ENCODE data around the gene ITGA1.
A peak's percentile ranks its signal among the peaks of the same experiment; 100 is the strongest.

ITGA1 gene

DNA sequence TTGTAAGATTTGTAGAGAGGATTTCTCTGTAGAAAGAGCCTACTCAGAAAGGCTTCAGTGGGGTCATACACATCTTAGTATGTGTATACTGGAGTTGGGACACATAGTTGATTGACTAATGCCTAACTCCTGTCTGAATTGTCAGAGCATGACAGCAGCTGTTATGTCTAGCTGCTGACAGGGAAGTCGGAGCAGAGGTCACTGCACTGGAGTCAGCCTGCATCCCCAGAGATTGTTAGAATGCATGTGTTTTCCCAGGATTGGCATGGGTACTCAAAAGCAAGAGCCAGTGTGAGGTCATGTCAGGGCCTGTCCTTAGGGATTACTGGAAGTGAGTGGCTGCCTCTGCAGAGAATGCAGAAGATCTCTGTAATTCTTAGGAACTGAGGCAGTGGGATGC is 82.7 kb downstream of the ITGA1 start:
- TF ChIP-seq BACH2 (CRISPR knock-in tag; IDR thresholded peaks at IDR 0.05; ENCODE audit: borderline replicate concordance) (no peak), RARB (CRISPR knock-in tag; IDR thresholded peaks at IDR 0.05) (no peak), ARNTL (CRISPR knock-in tag; IDR thresholded peaks at IDR 0.05; ENCODE audit: borderline replicate concordance, low read depth) (no peak), CSDC2 (CRISPR knock-in tag; IDR thresholded peaks at IDR 0.05) (no peak), ZC3H10 (CRISPR knock-in tag; IDR thresholded peaks at IDR 0.05) (no peak), PPARA (CRISPR knock-in tag; IDR thresholded peaks at IDR 0.05; ENCODE audit: borderline replicate concordance) (no peak), ZFP3 (CRISPR knock-in tag; IDR thresholded peaks at IDR 0.05) (no peak)
- TF ChIP-seq, protein P1, sequence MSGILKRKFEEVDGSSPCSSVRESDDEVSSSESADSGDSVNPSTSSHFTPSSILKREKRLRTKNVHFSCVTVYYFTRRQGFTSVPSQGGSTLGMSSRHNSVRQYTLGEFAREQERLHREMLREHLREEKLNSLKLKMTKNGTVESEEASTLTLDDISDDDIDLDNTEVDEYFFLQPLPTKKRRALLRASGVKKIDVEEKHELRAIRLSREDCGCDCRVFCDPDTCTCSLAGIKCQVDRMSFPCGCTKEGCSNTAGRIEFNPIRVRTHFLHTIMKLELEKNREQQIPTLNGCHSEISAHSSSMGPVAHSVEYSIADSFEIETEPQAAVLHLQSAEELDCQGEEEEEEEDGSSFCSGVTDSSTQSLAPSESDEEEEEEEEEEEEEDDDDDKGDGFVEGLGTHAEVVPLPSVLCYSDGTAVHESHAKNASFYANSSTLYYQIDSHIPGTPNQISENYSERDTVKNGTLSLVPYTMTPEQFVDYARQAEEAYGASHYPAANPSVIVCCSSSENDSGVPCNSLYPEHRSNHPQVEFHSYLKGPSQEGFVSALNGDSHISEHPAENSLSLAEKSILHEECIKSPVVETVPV (CRISPR knock-in tag; IDR thresholded peaks at IDR 0.05), result no peak
- TF ChIP-seq, protein P2, sequence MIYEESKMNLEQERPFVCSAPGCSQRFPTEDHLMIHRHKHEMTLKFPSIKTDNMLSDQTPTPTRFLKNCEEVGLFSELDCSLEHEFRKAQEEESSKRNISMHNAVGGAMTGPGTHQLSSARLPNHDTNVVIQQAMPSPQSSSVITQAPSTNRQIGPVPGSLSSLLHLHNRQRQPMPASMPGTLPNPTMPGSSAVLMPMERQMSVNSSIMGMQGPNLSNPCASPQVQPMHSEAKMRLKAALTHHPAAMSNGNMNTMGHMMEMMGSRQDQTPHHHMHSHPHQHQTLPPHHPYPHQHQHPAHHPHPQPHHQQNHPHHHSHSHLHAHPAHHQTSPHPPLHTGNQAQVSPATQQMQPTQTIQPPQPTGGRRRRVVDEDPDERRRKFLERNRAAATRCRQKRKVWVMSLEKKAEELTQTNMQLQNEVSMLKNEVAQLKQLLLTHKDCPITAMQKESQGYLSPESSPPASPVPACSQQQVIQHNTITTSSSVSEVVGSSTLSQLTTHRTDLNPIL (CRISPR knock-in tag; IDR thresholded peaks at IDR 0.05; ENCODE audit: low read depth), result no peak
- ATAC-seq, result no peak; the same call in 2 of the 3 replicates

DNA sequence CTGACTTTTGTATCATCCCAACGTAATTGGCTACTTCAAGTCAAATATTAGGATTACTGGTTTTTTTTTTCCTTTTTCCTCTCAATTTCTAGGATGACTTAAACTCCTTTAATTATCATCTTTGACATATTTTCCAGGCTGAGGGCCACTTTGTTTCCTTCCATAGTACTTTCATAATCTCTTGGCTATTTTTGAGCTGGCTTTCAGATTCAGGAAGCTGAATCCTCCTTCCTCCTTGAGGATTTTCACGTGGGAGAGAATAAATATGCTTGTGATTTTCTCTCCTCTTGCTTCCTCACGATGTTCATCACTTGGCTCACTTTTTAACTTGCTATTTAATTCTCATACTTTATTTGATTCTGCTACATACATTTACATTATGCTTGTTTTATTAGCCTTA is 88.1 kb downstream of the ITGA1 start:
- TF ChIP-seq TCF4 (CRISPR knock-in tag; IDR thresholded peaks at IDR 0.05; ENCODE audit: borderline replicate concordance) (no peak), ZFP30 (CRISPR knock-in tag; IDR thresholded peaks at IDR 0.05) (no peak), ISL1 (CRISPR knock-in tag; IDR thresholded peaks at IDR 0.05) (no peak), GLIS3 (CRISPR knock-in tag; IDR thresholded peaks at IDR 0.05) (no peak), ZNF8 (CRISPR knock-in tag; IDR thresholded peaks at IDR 0.05) (no peak), BACH2 (CRISPR knock-in tag; IDR thresholded peaks at IDR 0.05; ENCODE audit: borderline replicate concordance) (no peak), ZNF70 (CRISPR knock-in tag; IDR thresholded peaks at IDR 0.05) (no peak)
- TF ChIP-seq, protein P2 (CRISPR knock-in tag; IDR thresholded peaks at IDR 0.05; ENCODE audit: low read depth), result no peak
- no peak for ATAC-seq

DNA sequence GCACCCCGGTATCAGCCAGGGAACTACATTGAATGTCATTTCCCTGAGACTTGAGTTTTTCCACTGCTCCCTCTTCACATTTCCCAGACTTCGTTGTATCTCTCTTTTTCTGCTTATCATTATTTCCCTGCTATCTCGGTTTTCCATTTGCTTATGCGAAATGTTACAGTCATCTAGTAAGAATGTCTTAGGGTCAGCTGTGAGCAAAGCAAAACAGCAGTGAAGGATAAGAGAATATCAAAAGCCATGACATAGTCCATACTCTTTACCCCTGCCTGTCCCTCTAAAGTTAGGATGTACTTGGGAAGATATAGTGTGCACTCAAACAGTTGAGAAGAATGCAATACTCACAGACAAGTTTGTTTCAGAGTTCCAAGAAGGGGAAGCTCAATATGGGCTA is 88.7 kb downstream of the ITGA1 start:
- no peak for ATAC-seq
- peak; percentile 33; the same call in 1 of the 2 replicates for TF ChIP-seq CSDC2 (CRISPR knock-in tag; IDR thresholded peaks at IDR 0.05)
- TF ChIP-seq TOX (CRISPR knock-in tag; IDR thresholded peaks at IDR 0.05; ENCODE audit: borderline replicate concordance), result no peak
- TF ChIP-seq PPARA (CRISPR knock-in tag; IDR thresholded peaks at IDR 0.05; ENCODE audit: borderline replicate concordance), result no peak
- TF ChIP-seq RARB (CRISPR knock-in tag; IDR thresholded peaks at IDR 0.05), result no peak
- TF ChIP-seq ISL1 (CRISPR knock-in tag; IDR thresholded peaks at IDR 0.05), result peak; percentile 53

DNA sequence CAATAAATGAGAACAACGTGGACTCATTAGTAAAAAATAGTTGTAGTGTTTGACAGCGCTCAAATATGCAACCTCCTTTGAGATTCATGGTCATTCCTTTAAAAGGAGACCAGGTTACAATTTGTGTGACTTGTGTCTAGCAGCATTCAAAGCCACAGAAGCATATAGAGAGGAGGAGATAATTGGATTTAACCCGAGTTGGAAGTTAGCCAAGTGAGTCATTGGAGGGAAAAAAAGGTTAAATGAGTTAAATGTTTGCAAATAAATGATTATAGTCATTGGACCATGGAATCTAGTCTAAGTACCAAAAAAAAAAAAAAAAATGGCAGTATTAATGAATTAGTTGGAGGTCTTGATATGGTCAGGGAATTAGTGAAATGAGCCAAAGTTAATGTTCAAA is 90.9 kb downstream of the ITGA1 start:
- TF ChIP-seq ISL1 (CRISPR knock-in tag; IDR thresholded peaks at IDR 0.05) (peak; percentile 80), ZFP30 (CRISPR knock-in tag; IDR thresholded peaks at IDR 0.05) (no peak), ZC3H10 (CRISPR knock-in tag; IDR thresholded peaks at IDR 0.05) (peak; percentile 75; the same call in 1 of the 2 replicates), ARNTL (CRISPR knock-in tag; IDR thresholded peaks at IDR 0.05; ENCODE audit: borderline replicate concordance, low read depth) (no peak)
- ATAC-seq, result peak; percentile 42

DNA sequence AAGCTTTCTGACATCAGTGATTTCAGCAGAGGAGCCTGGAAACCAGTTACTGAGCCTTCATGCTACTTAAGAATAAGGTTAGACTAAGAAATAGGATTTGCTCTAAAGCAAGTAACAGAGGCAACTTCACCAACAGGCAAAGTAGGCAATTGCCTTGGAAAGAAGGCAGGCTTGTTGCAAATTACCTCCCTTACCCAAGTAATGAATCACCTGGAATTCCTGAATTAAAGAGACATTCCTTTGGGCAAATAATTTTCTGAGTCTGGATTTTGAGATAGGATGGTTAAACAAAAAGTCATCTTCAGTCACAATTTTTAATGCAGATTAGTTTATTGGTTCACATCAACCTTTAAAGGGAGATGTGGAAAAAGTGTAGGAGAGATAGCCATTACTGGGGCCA is 92.8 kb downstream of the ITGA1 start:
- ATAC-seq, result no peak

DNA sequence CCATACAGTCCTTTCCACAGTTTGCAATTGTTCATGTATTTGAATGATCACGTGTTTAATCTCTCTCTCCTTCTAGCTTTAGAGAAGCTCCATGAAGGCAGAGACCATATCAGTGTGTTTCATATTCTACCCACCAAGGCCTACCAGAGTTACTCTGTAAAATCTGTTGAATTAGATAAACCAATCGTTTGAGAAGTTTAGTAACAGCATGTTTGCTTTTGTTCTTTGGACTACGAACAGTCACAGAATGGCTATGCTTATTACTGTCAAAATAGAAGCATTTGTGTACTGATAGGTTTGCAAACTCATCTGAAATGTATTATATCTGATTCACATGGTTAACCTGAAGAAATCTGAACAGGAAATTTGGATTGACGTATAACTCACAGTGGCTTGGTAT is 93.8 kb downstream of the ITGA1 start:
- no peak for ATAC-seq
- no peak for TF ChIP-seq ESRRG (CRISPR knock-in tag; IDR thresholded peaks at IDR 0.05)
- TF ChIP-seq ZNF565 (CRISPR knock-in tag; conservative IDR thresholded peaks at IDR 0.05; ENCODE audit: low read depth), result no peak
- TF ChIP-seq GLIS3 (CRISPR knock-in tag; IDR thresholded peaks at IDR 0.05), result no peak
- TF ChIP-seq, protein P3, sequence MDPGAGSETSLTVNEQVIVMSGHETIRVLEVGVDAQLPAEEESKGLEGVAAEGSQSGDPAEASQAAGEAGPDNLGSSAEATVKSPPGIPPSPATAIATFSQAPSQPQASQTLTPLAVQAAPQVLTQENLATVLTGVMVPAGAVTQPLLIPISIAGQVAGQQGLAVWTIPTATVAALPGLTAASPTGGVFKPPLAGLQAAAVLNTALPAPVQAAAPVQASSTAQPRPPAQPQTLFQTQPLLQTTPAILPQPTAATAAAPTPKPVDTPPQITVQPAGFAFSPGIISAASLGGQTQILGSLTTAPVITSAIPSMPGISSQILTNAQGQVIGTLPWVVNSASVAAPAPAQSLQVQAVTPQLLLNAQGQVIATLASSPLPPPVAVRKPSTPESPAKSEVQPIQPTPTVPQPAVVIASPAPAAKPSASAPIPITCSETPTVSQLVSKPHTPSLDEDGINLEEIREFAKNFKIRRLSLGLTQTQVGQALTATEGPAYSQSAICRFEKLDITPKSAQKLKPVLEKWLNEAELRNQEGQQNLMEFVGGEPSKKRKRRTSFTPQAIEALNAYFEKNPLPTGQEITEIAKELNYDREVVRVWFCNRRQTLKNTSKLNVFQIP (CRISPR knock-in tag; IDR thresholded peaks at IDR 0.05; ENCODE audit: borderline replicate concordance, low read depth), result no peak
- no peak for TF ChIP-seq TCF4 (CRISPR knock-in tag; IDR thresholded peaks at IDR 0.05; ENCODE audit: borderline replicate concordance)
- no peak for TF ChIP-seq ZFP3 (CRISPR knock-in tag; IDR thresholded peaks at IDR 0.05)
- no peak for TF ChIP-seq SNAI2 (CRISPR knock-in tag; IDR thresholded peaks at IDR 0.05)
- TF ChIP-seq TOX (CRISPR knock-in tag; IDR thresholded peaks at IDR 0.05; ENCODE audit: borderline replicate concordance), result no peak
- TF ChIP-seq, protein P2 (CRISPR knock-in tag; IDR thresholded peaks at IDR 0.05; ENCODE audit: low read depth), result no peak
- TF ChIP-seq ISL1 (CRISPR knock-in tag; IDR thresholded peaks at IDR 0.05), result no peak
- TF ChIP-seq ZC3H10 (CRISPR knock-in tag; IDR thresholded peaks at IDR 0.05), result no peak

More for the DNA sequence above, 92.8 kb downstream of the ITGA1 start:
- TF ChIP-seq ZNF70 (CRISPR knock-in tag; IDR thresholded peaks at IDR 0.05), result no peak
- TF ChIP-seq ZNF565 (CRISPR knock-in tag; conservative IDR thresholded peaks at IDR 0.05; ENCODE audit: low read depth), result no peak
- TF ChIP-seq, protein P2 (CRISPR knock-in tag; IDR thresholded peaks at IDR 0.05; ENCODE audit: low read depth), result no peak
- 0 out of 2 replicates have a peak, but pooled peaks have one; percentile 8 for TF ChIP-seq ISL1 (CRISPR knock-in tag; IDR thresholded peaks at IDR 0.05)
- no peak for TF ChIP-seq TCF4 (CRISPR knock-in tag; IDR thresholded peaks at IDR 0.05; ENCODE audit: borderline replicate concordance)

Measured in SK-N-SH treated with all-trans-retinoic acid at 6 μM for 48 hours (cell line).